SK-N-SH (cell line): Measurements from ENCODE around the gene FECH. TPM values are rescaled to one million over a fixed set of nuclear protein-coding genes. Genes with fewer than 3 reads are reported as not detected.

ENCODE experiments used
- CTCF ChIA-PET: fragments of 300-600, 350-600 bp; formaldehyde crosslinking; extraction: SDS; loops from one replicate; lab custom pipeline; 2021; lab: Yijun Ruan, JAX
- POLR2A ChIA-PET: fragments of 350-600 bp; sonication (Branson Sonifier 250); formaldehyde crosslinking; extraction: SDS; loops from one replicate; lab custom pipeline; 2020; ENCODE audit warnings: antibody characterized with exemption, inconsistent platforms; lab: Yijun Ruan, JAX
- DNase-seq: peaks from one replicate; pipeline ENCODE4 v3.0.0; 2012
- H2AFZ ChIP-seq: fragments of 200-600 bp; sonication (generic); 2 replicates; pipeline ENCODE4 v1.8.1; 2016; ENCODE audit warnings: antibody characterized with exemption, mild to moderate bottlenecking, low read depth
- H3F3A ChIP-seq: fragments of 200-600 bp; sonication (generic); replicated peaks from 2 replicates; pipeline ENCODE3; 2016; ENCODE audit warnings: antibody characterized with exemption, mild to moderate bottlenecking; ENCODE audit not compliant: insufficient read depth
- H3K27ac ChIP-seq, 2 experiments: fragments of 200-500 bp in 1 of 2; fragments of 200-600 bp in 1 of 2; sonication (Bioruptor generic) in 1 of 2; sonication (generic), shearing (Covaris generic) in 1 of 2; 2 replicates each; pipeline versions ENCODE4 v1.5.1 to v1.6.1; 2014 to 2016; ENCODE audit warnings: low read depth in 2 of 2, inconsistent platforms in 1 of 2, low read length in 1 of 2, mild to moderate bottlenecking in 1 of 2, mixed read lengths in 1 of 2
- H3K27me3 ChIP-seq: fragments of 200-600 bp; sonication (generic), shearing (Covaris generic); 2 replicates; pipeline ENCODE4 v1.6.1; 2016; ENCODE audit warnings: mixed run types; ENCODE audit not compliant: insufficient read depth
- H3K36me3 ChIP-seq, 2 experiments: fragments of 200-500 bp in 1 of 2; fragments of 200-600 bp in 1 of 2; sonication (Bioruptor generic) in 1 of 2; sonication (generic) in 1 of 2; replicated peaks in 1 of 2; 2 replicates each; pipeline versions ENCODE3 to v1.5.1; 2014 to 2016; ENCODE audit warnings: low read length in 1 of 2, mild to moderate bottlenecking in 1 of 2; ENCODE audit not compliant: insufficient read depth in 2 of 2, control insufficient read depth in 1 of 2
- H3K4me1 ChIP-seq, 2 experiments: fragments of 200-500 bp in 1 of 2; fragments of 200-600 bp in 1 of 2; sonication (Bioruptor generic) in 1 of 2; sonication (generic), shearing (Covaris generic) in 1 of 2; 2 replicates each; pipeline versions ENCODE4 v1.5.1 to v1.6.1; 2014 to 2016; ENCODE audit warnings: low read depth in 1 of 2, low read length in 1 of 2, mixed run types in 1 of 2; ENCODE audit not compliant: insufficient read depth in 2 of 2, control insufficient read depth in 1 of 2
- H3K4me2 ChIP-seq: fragments of 200-600 bp; sonication (generic), shearing (Covaris generic); 2 replicates; pipeline ENCODE4 v1.6.1; 2017; ENCODE audit warnings: mixed run types
- H3K4me3 ChIP-seq, 2 experiments: fragments of 200-500 bp in 1 of 2; fragments of 200-600 bp in 1 of 2; sonication (Bioruptor generic) in 1 of 2; sonication (generic), shearing (Covaris generic) in 1 of 2; 2 replicates each; pipeline versions ENCODE4 v1.5.1 to v1.8.1; 2014 to 2016; ENCODE audit warnings: low read depth in 2 of 2, inconsistent platforms in 1 of 2, low read length in 1 of 2, mild to moderate bottlenecking in 1 of 2, mixed read lengths in 1 of 2, moderate library complexity in 1 of 2
- H3K79me2 ChIP-seq: fragments of 200-600 bp; sonication (generic); 2 replicates; pipeline ENCODE4 v1.8.1; 2017; ENCODE audit warnings: mild to moderate bottlenecking; ENCODE audit not compliant: insufficient read depth
- H3K9ac ChIP-seq: fragments of 200-600 bp; sonication (generic); 2 replicates; pipeline ENCODE4 v1.6.1; 2017; ENCODE audit warnings: mixed run types
- H3K9me2 ChIP-seq: fragments of 200-600 bp; sonication (generic); 2 replicates; pipeline ENCODE4 v1.6.1; 2017; ENCODE audit warnings: mixed run types
- H3K9me3 ChIP-seq: fragments of 200-600 bp; sonication (generic); 2 replicates; pipeline ENCODE4 v1.6.1; 2017; ENCODE audit warnings: mixed run types, mild to moderate bottlenecking, moderate library complexity
- H4K20me1 ChIP-seq: fragments of 200-600 bp; sonication (generic); 2 replicates; pipeline ENCODE4 v1.6.1; 2017; ENCODE audit warnings: mild to moderate bottlenecking, mixed run types; ENCODE audit not compliant: insufficient read depth
- CHD2 ChIP-seq: fragments of 150-350 bp; IDR thresholded peaks from 2 replicates; pipeline ENCODE4 v1.6.1; 2018; ENCODE audit warnings: low read length; ENCODE audit not compliant: partially characterized antibody
- FOXJ3 ChIP-seq: sonication (generic); formaldehyde crosslinking; IDR thresholded peaks from 2 replicates; pipeline ENCODE4 v1.5.1; 2020; ENCODE audit warnings: mild to moderate bottlenecking, missing genetic modification reagents
- GABPA ChIP-seq: IDR thresholded peaks from 2 replicates; pipeline ENCODE4 v1.4.0; 2012; ENCODE audit warnings: low read depth, mild to moderate bottlenecking
- GATA2 ChIP-seq: sonication (generic); formaldehyde crosslinking; IDR thresholded peaks from 2 replicates; pipeline ENCODE4 v1.5.0; 2020; ENCODE audit warnings: mild to moderate bottlenecking, missing genetic modification reagents
- MAX ChIP-seq: IDR thresholded peaks from 2 replicates; pipeline ENCODE4 v1.4.0; 2012; ENCODE audit warnings: low read depth
- MXI1 ChIP-seq: IDR thresholded peaks from 2 replicates; pipeline ENCODE4 v1.6.1; 2012; ENCODE audit warnings: mild to moderate bottlenecking, low read depth, low read length, improper control_type of control experiment
- RCOR1 ChIP-seq: fragments of 150-350 bp; IDR thresholded peaks from 2 replicates; pipeline ENCODE4 v1.6.1; 2017; ENCODE audit warnings: antibody characterized with exemption, low read length
- REST ChIP-seq: IDR thresholded peaks from 2 replicates; pipeline ENCODE4 v1.6.1; 2012; ENCODE audit warnings: mild to moderate bottlenecking, low read depth, low read length, moderate library complexity
- RFX5 ChIP-seq: IDR thresholded peaks from 2 replicates; pipeline ENCODE4 v1.6.1; 2012; ENCODE audit warnings: mild to moderate bottlenecking, improper control_type of control experiment, low read length
- RXRA ChIP-seq: IDR thresholded peaks from 2 replicates; pipeline ENCODE4 v1.4.0; 2012; ENCODE audit warnings: low read depth, mild to moderate bottlenecking, borderline replicate concordance
- SIN3A ChIP-seq: IDR thresholded peaks from 2 replicates; pipeline ENCODE4 v1.6.1; 2012; ENCODE audit warnings: low read depth, mild to moderate bottlenecking, low read length, moderate library complexity, borderline replicate concordance
- SMC3 ChIP-seq: IDR thresholded peaks from 2 replicates; pipeline ENCODE4 v1.6.1; 2012; ENCODE audit warnings: low read depth, low read length, improper control_type of control experiment
- TAF1 ChIP-seq: IDR thresholded peaks from 2 replicates; pipeline ENCODE4 v1.6.1; 2012; ENCODE audit warnings: low read depth, mild to moderate bottlenecking, low read length, moderate library complexity, borderline replicate concordance
- TCF12 ChIP-seq: IDR thresholded peaks from 2 replicates; pipeline ENCODE4 v1.4.0; 2012
- YY1 ChIP-seq: IDR thresholded peaks from 2 replicates; pipeline ENCODE4 v1.4.0; 2012; ENCODE audit warnings: low read depth, mild to moderate bottlenecking
- WGBS: methylation state at CpG from one replicate; pipeline ENCODE4 v1.1.6; 2017; ENCODE audit warnings: low lambda C conversion rate; 5-methylcytosine and 5-hydroxymethylcytosine counted together
- polyA plus RNA-seq, 3 experiments: library from polyadenylated mRNA; depleted of rRNA; stranded (reverse); fragments of >200 nt; gene quantifications; 2 replicates each; pipeline ENCODE4 v1.2.3, GENCODE V29; 2012

FECH gene
- polyA plus RNA-seq, 1 of the 3 experiments (the other 2 are of a cell fraction): 44.4 TPM

- WGBS: 98% methylated on average over 2 of the region's 2 CpGs
- Histone ChIP-seq H3K27ac (no peak overlapping the region), H2AFZ (no peak overlapping the region), H3K4me2 (peak overlapping the region; percentile 77), H3K9me2 (no peaks in the 10 kb centered on the region), H3F3A (peaks cover 15% of the 10 kb centered on the region), H3K4me1 (peaks cover 2 to 7% of the 10 kb centered on the region in 2 experiments; a peak in 1 of 4 replicates), H3K9me3 (no peaks in the 10 kb centered on the region), H3K79me2 (0 out of 2 replicates have a peak, but pooled peaks cover 3% of the 10 kb centered on the region), H3K27me3 (no peaks in the 10 kb centered on the region), H3K9ac (no peak overlapping the region), H3K36me3 (no peaks in the 10 kb centered on the region), H4K20me1 (no peaks in the 10 kb centered on the region), H3K4me3 (no peak overlapping the region; a peak in 1 of 4 replicates)
- DNase-seq: no peak
- TF ChIP-seq CHD2: no peak
- TF ChIP-seq RFX5: no peak
- TF ChIP-seq TCF12: no peak
- no peak for TF ChIP-seq YY1
- TF ChIP-seq RXRA: no peak
- no peak for TF ChIP-seq TAF1
- no peak for TF ChIP-seq FOXJ3
- no peak for TF ChIP-seq GATA2 (CRISPR knock-in tag)
- no peak for TF ChIP-seq SMC3
- no peak for TF ChIP-seq RCOR1
- no peak for TF ChIP-seq MAX
- TF ChIP-seq REST: no peak
- TF ChIP-seq SIN3A: no peak
- no peak for TF ChIP-seq MXI1
- TF ChIP-seq GABPA: no peak
- CTCF ChIA-PET: interaction anchor here (1.1 to 1.6 kb wide), 2 partner anchors 8 to 412 kb away, joined by 3 to 9 read pairs; partner anchors contain the start of gene NEDD4L
- POLR2A ChIA-PET: interaction anchor here (2.3 kb wide), 1 partner anchor 10 kb away, joined by 7 read pairs; the partner anchor contains the start of gene NARS1
Measured at GRCh38 chr18:57631697-57632096, 45.2 kb upstream of the FECH start.
